WTC11 (cell line): ENCODE data around the gene H19. TPM values are rescaled to one million over a fixed set of nuclear protein-coding genes. Genes with fewer than 3 reads are reported as not detected.

Experiments used
- ATAC-seq: fragments of 200-7000 bp; cut with Tn5 transposase; 2 replicates; pipeline ENCODE4 v1.10.0; 2021; ENCODE audit warnings: mild to moderate bottlenecking, moderate library complexity
- CTCF ChIA-PET: fragments of 300-600 bp; sonication (Branson Sonifier 250); formaldehyde crosslinking; loops from one replicate; lab custom pipeline; 2021; ENCODE audit warnings: antibody characterized with exemption; lab: Charles Lee
- POLR2A ChIA-PET: fragments of 350-600 bp; sonication (Branson Sonifier 250); formaldehyde crosslinking; loops from one replicate; lab custom pipeline; 2021; ENCODE audit warnings: antibody characterized with exemption; lab: Charles Lee
- DNase-seq: peaks from one replicate; pipeline ENCODE4 v3.0.0; 2021; ENCODE audit warnings: low spot score
- H3K27ac Mint-ChIP-seq: 2 replicates; pipeline ENCODE4 v1.8.0; 2021; ENCODE audit warnings: mixed read lengths
- H3K27me3 Mint-ChIP-seq: 2 replicates; pipeline ENCODE4 v1.8.0; 2021; ENCODE audit warnings: low read depth, mild to moderate bottlenecking, moderate library complexity, mixed read lengths
- H3K36me3 Mint-ChIP-seq: 2 replicates; pipeline ENCODE4 v1.8.0; 2021; ENCODE audit warnings: mixed read lengths
- H3K4me1 Mint-ChIP-seq: 2 replicates; pipeline ENCODE4 v1.8.0; 2022; ENCODE audit warnings: mixed read lengths
- H3K4me3 Mint-ChIP-seq: 2 replicates; pipeline ENCODE4 v1.8.0; 2021; ENCODE audit warnings: mild to moderate bottlenecking, moderate library complexity, mixed read lengths
- H3K9me3 Mint-ChIP-seq: 2 replicates; pipeline ENCODE4 v1.8.0; 2021; ENCODE audit warnings: mixed read lengths
- ATF3 ChIP-seq: sonication (generic); formaldehyde crosslinking; conservative IDR thresholded peaks from 2 replicates; pipeline ENCODE4 v1.8.1; 2022; ENCODE audit warnings: mild to moderate bottlenecking, missing genetic modification reagents
- ATF6 ChIP-seq: sonication (generic); formaldehyde crosslinking; IDR thresholded peaks from 2 replicates; pipeline ENCODE4 v1.8.1; 2023; ENCODE audit warnings: mild to moderate bottlenecking, missing genetic modification reagents
- CBFB ChIP-seq: sonication (generic); formaldehyde crosslinking; IDR thresholded peaks from 2 replicates; pipeline ENCODE4 v1.8.1; 2022; ENCODE audit warnings: mild to moderate bottlenecking, low read depth, missing genetic modification reagents
- CTCF ChIP-seq: fragments of 200-600 bp; IDR thresholded peaks from 2 replicates; pipeline ENCODE4 v1.8.0; 2022; ENCODE audit warnings: antibody characterized with exemption
- ELF4 ChIP-seq: sonication (generic); formaldehyde crosslinking; IDR thresholded peaks from 2 replicates; pipeline ENCODE4 v1.8.1; 2022; ENCODE audit warnings: low read depth, mild to moderate bottlenecking, moderate library complexity, missing genetic modification reagents
- EMX1 ChIP-seq: fragments of 250-450 bp; sonication (Bioruptor Pico); IDR thresholded peaks from 2 replicates; pipeline ENCODE4 v1.8.0; 2021; ENCODE audit warnings: mild to moderate bottlenecking
- GTF2I ChIP-seq: fragments of 250-450 bp; sonication (Bioruptor Pico); conservative IDR thresholded peaks from 2 replicates; pipeline ENCODE4 v1.4.0; 2021; ENCODE audit warnings: mild to moderate bottlenecking
- HMGA2 ChIP-seq: fragments of 250-450 bp; sonication (Bioruptor Pico); IDR thresholded peaks from 2 replicates; pipeline ENCODE4 v1.4.0; 2021; ENCODE audit warnings: mild to moderate bottlenecking, moderate library complexity
- KAT7 ChIP-seq: sonication (generic); formaldehyde crosslinking; IDR thresholded peaks from 2 replicates; pipeline ENCODE4 v1.8.1; 2023; ENCODE audit warnings: missing genetic modification reagents, mild to moderate bottlenecking, borderline replicate concordance
- MLX ChIP-seq: sonication (generic); formaldehyde crosslinking; IDR thresholded peaks from 2 replicates; pipeline ENCODE4 v1.8.1; 2023; ENCODE audit warnings: mild to moderate bottlenecking, missing genetic modification reagents, moderate library complexity
- NR1H2 ChIP-seq: sonication (generic); formaldehyde crosslinking; IDR thresholded peaks from 2 replicates; pipeline ENCODE4 v1.9.0; 2021; ENCODE audit warnings: mild to moderate bottlenecking, moderate library complexity, missing genetic modification reagents
- PREB ChIP-seq: sonication (generic); formaldehyde crosslinking; IDR thresholded peaks from 2 replicates; pipeline ENCODE4 v1.8.1; 2022; ENCODE audit warnings: mild to moderate bottlenecking, missing genetic modification reagents, moderate library complexity, borderline replicate concordance
- SMAD3 ChIP-seq: sonication (generic); formaldehyde crosslinking; IDR thresholded peaks from 2 replicates; pipeline ENCODE4 v1.8.0; 2022; ENCODE audit warnings: missing genetic modification reagents, mild to moderate bottlenecking, borderline replicate concordance
- SOX15 ChIP-seq: fragments of 250-450 bp; sonication (Bioruptor Pico); IDR thresholded peaks from 2 replicates; pipeline ENCODE4 v1.9.0; 2021; ENCODE audit warnings: mild to moderate bottlenecking
- ZSCAN18 ChIP-seq: fragments of 250-450 bp; sonication (Bioruptor Pico); IDR thresholded peaks from 2 replicates; pipeline ENCODE4 v2.1.2; 2022; ENCODE audit warnings: mild to moderate bottlenecking, moderate library complexity
- total RNA-seq: library from RNA; stranded (reverse); gene quantifications from 3 replicates; pipeline ENCODE4 v1.2.3, GENCODE V29; 2021
- TF ChIP-seq, protein P1 (sequence below): sonication (generic); formaldehyde crosslinking; IDR thresholded peaks from 2 replicates; pipeline ENCODE4 v1.8.0; 2022; ENCODE audit warnings: mild to moderate bottlenecking, missing genetic modification reagents
- TF ChIP-seq, protein P2 (sequence below): sonication (generic); formaldehyde crosslinking; IDR thresholded peaks from 2 replicates; pipeline ENCODE4 v1.8.1; 2023; ENCODE audit warnings: mild to moderate bottlenecking, missing genetic modification reagents
- TF ChIP-seq, protein P3 (sequence below): sonication (generic); formaldehyde crosslinking; IDR thresholded peaks from 2 replicates; pipeline ENCODE4 v1.8.0; 2022; ENCODE audit warnings: mild to moderate bottlenecking, missing genetic modification reagents

The H19 gene
- total RNA-seq, 1 experiment from 2014 or later: 12.7 TPM

DNA sequence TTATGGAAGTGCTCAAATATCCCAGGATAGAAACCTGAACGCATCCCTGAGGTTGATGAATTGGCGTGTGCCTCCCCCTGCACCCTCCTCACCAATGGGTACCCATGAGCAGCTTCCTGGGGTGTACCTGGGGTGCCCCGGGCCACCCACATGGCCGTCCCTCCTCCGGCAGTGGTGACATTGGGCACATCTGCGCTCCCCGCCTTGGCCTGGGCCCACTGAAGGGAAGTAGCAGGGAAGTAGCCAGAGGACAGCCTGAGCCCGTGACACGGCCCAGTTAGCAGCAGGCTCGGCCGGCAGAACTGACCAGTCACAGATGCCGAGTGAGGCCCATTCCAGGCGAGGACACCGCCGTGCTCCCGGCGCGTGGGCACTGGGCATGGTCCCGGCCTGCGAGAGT lies 33.8 kb downstream of the H19 start:
- Mint-ChIP-seq H3K36me3 (no peaks in the 10 kb centered on the region), H3K4me3 (no peak overlapping the region), H3K4me1 (no peaks in the 10 kb centered on the region), H3K27ac (no peak overlapping the region), H3K9me3 (no peaks in the 10 kb centered on the region), H3K27me3 (no peaks in the 10 kb centered on the region)
- no peak for ATAC-seq
- ChIA-PET CTCF (interaction anchor here (0.8 to 7.9 kb wide), 5 partner anchors 46 to 187 kb away, joined by 3 to 41 read pairs (median 4); no protein-coding TSS in a partner anchor), POLR2A (no interaction called here)
- DNase-seq: no peak
- TF ChIP-seq EMX1 (CRISPR knock-in tag) (no peak), MLX (CRISPR knock-in tag) (no peak), CTCF (no peak), NR1H2 (CRISPR knock-in tag) (no peak), ATF3 (no peak), SOX15 (CRISPR knock-in tag) (no peak), HMGA2 (no peak), PREB (CRISPR knock-in tag) (no peak), GTF2I (CRISPR knock-in tag) (no peak), ZSCAN18 (CRISPR knock-in tag) (no peak), ELF4 (CRISPR knock-in tag) (no peak)
- TF ChIP-seq, protein P1, sequence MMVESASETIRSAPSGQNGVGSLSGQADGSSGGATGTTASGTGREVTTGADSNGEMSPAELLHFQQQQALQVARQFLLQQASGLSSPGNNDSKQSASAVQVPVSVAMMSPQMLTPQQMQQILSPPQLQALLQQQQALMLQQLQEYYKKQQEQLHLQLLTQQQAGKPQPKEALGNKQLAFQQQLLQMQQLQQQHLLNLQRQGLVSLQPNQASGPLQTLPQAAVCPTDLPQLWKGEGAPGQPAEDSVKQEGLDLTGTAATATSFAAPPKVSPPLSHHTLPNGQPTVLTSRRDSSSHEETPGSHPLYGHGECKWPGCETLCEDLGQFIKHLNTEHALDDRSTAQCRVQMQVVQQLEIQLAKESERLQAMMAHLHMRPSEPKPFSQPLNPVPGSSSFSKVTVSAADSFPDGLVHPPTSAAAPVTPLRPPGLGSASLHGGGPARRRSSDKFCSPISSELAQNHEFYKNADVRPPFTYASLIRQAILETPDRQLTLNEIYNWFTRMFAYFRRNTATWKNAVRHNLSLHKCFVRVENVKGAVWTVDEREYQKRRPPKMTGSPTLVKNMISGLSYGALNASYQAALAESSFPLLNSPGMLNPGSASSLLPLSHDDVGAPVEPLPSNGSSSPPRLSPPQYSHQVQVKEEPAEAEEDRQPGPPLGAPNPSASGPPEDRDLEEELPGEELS (CRISPR knock-in tag): no peak
- TF ChIP-seq, protein P2, sequence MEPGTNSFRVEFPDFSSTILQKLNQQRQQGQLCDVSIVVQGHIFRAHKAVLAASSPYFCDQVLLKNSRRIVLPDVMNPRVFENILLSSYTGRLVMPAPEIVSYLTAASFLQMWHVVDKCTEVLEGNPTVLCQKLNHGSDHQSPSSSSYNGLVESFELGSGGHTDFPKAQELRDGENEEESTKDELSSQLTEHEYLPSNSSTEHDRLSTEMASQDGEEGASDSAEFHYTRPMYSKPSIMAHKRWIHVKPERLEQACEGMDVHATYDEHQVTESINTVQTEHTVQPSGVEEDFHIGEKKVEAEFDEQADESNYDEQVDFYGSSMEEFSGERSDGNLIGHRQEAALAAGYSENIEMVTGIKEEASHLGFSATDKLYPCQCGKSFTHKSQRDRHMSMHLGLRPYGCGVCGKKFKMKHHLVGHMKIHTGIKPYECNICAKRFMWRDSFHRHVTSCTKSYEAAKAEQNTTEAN (CRISPR knock-in tag): no peak
- TF ChIP-seq, all 79 proteins: peak for 0

DNA sequence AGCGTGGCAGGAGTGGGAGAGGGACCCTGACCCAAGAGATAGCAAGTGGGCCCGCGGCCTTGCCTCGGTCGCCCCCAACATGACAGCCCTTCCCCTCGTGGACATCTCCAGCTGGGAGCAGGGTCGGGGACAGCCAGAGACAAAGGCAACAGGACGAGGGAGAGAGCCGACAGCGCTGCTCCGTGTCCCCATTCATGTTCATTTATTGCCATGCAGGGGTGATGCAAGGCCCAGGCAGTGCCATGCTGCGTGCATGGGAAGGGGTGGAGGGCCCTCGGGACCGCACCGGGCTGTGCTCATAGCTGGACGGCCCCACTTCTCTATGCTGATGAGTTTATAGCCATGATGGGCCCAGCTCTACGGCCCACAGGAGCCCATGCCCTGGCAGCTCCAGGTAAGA lies 37.9 kb downstream of the H19 start:
- Mint-ChIP-seq H3K4me3 (no peak overlapping the region), H3K27me3 (no peaks in the 10 kb centered on the region), H3K36me3 (no peaks in the 10 kb centered on the region), H3K27ac (no peak overlapping the region), H3K9me3 (no peaks in the 10 kb centered on the region), H3K4me1 (no peaks in the 10 kb centered on the region)
- ATAC-seq (no peak), DNase-seq (no peak)
- POLR2A ChIA-PET: no interaction called here
- CTCF ChIA-PET: interaction anchor here (1.1 to 7.9 kb wide), 3 partner anchors 10 to 191 kb away, joined by 3 to 41 read pairs (median 4); no protein-coding TSS in a partner anchor
- TF ChIP-seq KAT7 (CRISPR knock-in tag): no peak
- no peak for TF ChIP-seq MLX (CRISPR knock-in tag)
- TF ChIP-seq SMAD3 (CRISPR knock-in tag): no peak
- no peak for TF ChIP-seq ATF6
- TF ChIP-seq, protein P3, sequence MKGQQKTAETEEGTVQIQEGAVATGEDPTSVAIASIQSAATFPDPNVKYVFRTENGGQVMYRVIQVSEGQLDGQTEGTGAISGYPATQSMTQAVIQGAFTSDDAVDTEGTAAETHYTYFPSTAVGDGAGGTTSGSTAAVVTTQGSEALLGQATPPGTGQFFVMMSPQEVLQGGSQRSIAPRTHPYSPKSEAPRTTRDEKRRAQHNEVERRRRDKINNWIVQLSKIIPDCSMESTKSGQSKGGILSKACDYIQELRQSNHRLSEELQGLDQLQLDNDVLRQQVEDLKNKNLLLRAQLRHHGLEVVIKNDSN (CRISPR knock-in tag): no peak
- no peak for TF ChIP-seq ATF3
- no peak for TF ChIP-seq CBFB (CRISPR knock-in tag)
- TF ChIP-seq CTCF: no peak
